Aorta (tissue), 5 donors: ENCODE data around the gene DIAPH2. TPM values are rescaled to one million over a fixed set of nuclear protein-coding genes. Genes with fewer than 3 reads are reported as not detected.

Source experiments
- ATAC-seq: fragments of 200-7000 bp; cut with Tn5 transposase; one replicate; pipeline ENCODE4 v1.9.1; 2022; ENCODE audit warnings: moderate library complexity; ENCODE audit not compliant: low FRiP score
- DNase-seq, 2 donors: peaks; one replicate each; pipeline ENCODE4 v3.0.0-alpha.2; 2020
- H3K27ac ChIP-seq, 2 donors: one replicate each; pipeline ENCODE4 v1.5.1; 2013; ENCODE audit warnings: low read length in 2 of 2, mild to moderate bottlenecking in 2 of 2, moderate library complexity in 2 of 2, control low read depth in 1 of 2, inconsistent platforms in 1 of 2, low read depth in 1 of 2
- H3K27me3 ChIP-seq, 2 donors: one replicate each; pipeline ENCODE4 v1.6.1; 2013; ENCODE audit warnings: control low read depth in 1 of 2, low read length in 1 of 2, mild to moderate bottlenecking in 1 of 2, moderate library complexity in 1 of 2; ENCODE audit not compliant: insufficient read depth in 2 of 2, control insufficient read depth in 1 of 2
- H3K36me3 ChIP-seq, 2 donors: one replicate each; pipeline ENCODE4 v1.6.1; 2013; ENCODE audit warnings: control low read depth in 1 of 2, low read length in 1 of 2, mild to moderate bottlenecking in 1 of 2; ENCODE audit not compliant: insufficient read depth in 2 of 2, control insufficient read depth in 1 of 2
- H3K4me1 ChIP-seq, 2 donors: one replicate each; pipeline ENCODE4 v1.6.1; 2013; ENCODE audit warnings: low read length in 2 of 2, control low read depth in 1 of 2, mild to moderate bottlenecking in 1 of 2, moderate library complexity in 1 of 2; ENCODE audit not compliant: insufficient read depth in 2 of 2, control insufficient read depth in 1 of 2
- H3K4me3 ChIP-seq, 2 donors: one replicate each; pipeline ENCODE4 v1.5.1; 2013; ENCODE audit warnings: low read length in 2 of 2, control low read depth in 1 of 2, mild to moderate bottlenecking in 1 of 2
- H3K9me3 ChIP-seq: one replicate; pipeline ENCODE4 v1.6.1; 2013; ENCODE audit warnings: mild to moderate bottlenecking, low read length; ENCODE audit not compliant: control insufficient read depth
- WGBS, 2 donors: extraction: QIAGEN DNeasy Blood & Tissue Kit; methylation state at CpG; one replicate each; pipeline ENCODE4 v1.1.7; 2013; 5-methylcytosine and 5-hydroxymethylcytosine counted together
- intact Hi-C, 2 donors: fragments of 100-400 bp; cut with DNase I; formaldehyde crosslinking; loops; one replicate each; pipeline versions ENCODE4 v1.14.2 to v1.15.0; 2022
- polyA plus RNA-seq, 2 donors: library from polyadenylated mRNA; stranded (reverse); fragments of 200-250 nt; gene quantifications; one replicate each; pipeline ENCODE4 v1.2.3, GENCODE V29; 2013
- total RNA-seq, 2 donors: library from RNA; stranded (reverse); fragmentation: NEBNext Ultra II Directional; extraction: Animal tissue kit (Norgen Biotek cat#: 25700); gene quantifications; one replicate each; pipeline ENCODE4 v1.2.1, GENCODE V29; 2021
- donor health status: healthy with polysubstance abuse.
- donor health status: Bipolar disorder and iron deficiency.
- donor health status: DM: no; HTN: no; CAD: no.
- donor health status: DM: no; HTN: no; CAD: no.
- donor health status: DM: yes; HTN: yes; CAD: no.

The DIAPH2 gene
- total and polyA plus RNA-seq, 4 donors = 6.5 to 48.4 (median 29.9) TPM

DNA sequence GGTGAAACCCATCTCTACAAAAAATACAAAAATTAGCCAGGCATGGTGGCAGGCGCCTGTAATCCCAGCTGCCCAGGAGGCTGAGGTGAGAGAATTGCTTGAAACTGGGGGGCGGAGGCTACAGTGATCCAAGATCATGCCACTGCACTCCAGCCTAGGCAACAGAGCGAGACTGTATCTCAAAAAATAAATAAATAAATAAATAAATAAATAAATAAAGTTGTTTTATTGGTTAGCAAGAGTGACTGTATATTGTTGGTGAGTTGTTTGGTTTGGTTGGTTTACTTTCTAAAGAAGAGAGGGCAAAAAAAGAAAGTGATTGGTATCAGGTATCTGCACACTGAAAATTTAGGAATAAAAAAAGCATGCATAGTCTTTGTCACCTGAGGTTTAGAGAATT is 700.0 kb downstream of the DIAPH2 start:
- no peaks in the 10 kb centered on the region for H3K36me3 ChIP-seq
- H3K27ac ChIP-seq = no peak overlapping the region
- DNase-seq (no peak), ATAC-seq (no peak)
- WGBS, 2 donors = 91 to 99% methylated on average over 3 of the region's 3 CpGs
- no peak overlapping the region for H3K4me3 ChIP-seq
- intact Hi-C loops = no loop called here
- H3K27me3 ChIP-seq = no peaks in the 10 kb centered on the region
- no peaks in the 10 kb centered on the region for H3K4me1 ChIP-seq
- H3K9me3 ChIP-seq = no peaks in the 10 kb centered on the region

DNA sequence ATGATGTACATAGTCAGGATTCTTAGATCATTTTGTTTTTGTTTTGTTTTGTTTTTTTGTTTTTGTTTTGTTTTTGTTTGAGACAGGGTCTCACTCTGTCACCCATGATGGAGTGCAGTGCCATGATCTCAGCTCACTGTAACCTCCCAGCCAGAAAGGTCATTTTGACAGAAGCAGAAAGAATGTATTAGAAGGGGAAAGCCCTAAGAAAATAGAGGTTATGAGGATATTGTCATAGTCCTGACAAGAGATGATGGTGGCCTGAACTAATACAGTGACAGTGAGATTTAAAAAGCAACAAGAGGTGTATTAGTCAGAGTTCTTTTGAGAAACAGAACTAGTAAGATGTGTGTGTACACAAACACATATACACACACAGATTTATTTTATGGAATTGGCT is 702.4 kb downstream of the DIAPH2 start:
- intact Hi-C loops = no loop called here
- Histone ChIP-seq H3K4me3 (no peak overlapping the region), H3K27ac (no peak overlapping the region), H3K4me1 (no peaks in the 10 kb centered on the region), H3K36me3 (no peaks in the 10 kb centered on the region), H3K27me3 (no peaks in the 10 kb centered on the region), H3K9me3 (no peaks in the 10 kb centered on the region)
- no peak for DNase-seq
- ATAC-seq = no peak

DNA sequence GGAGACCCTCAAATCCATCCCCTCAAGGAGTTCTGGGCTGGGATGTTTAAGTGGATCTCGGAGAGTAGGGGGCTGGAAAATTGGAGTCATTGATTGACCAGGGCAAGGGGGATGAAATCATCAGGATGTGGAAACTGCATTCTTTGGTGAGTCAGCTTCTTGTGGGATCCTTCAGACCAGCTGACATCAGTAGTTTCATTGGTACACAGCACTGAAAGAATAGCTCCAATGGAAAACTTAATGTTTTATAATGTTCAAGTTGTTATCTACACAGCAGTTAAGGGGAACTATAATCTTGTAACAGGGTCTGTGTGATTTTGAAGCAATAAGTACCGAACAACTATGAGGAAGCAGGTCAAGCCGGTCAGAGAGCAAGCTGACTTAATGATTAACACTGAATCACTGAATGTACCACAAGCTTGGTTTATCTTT is 705.1 kb downstream of the DIAPH2 start:
- DNase-seq = no peak
- Histone ChIP-seq H3K36me3 (no peaks in the 10 kb centered on the region), H3K27me3 (no peaks in the 10 kb centered on the region), H3K27ac (no peak overlapping the region), H3K4me1 (no peaks in the 10 kb centered on the region), H3K9me3 (no peaks in the 10 kb centered on the region), H3K4me3 (no peak overlapping the region)
- intact Hi-C loops = no loop called here
- ATAC-seq = no peak
- WGBS, 2 donors = 76 to 93% methylated on average over 3 of the region's 3 CpGs

GRCh38 chrX:97397371-97397770 is 712.7 kb downstream of the DIAPH2 start:
- intact Hi-C loops = no loop called here
- Histone ChIP-seq H3K4me3 (no peak overlapping the region), H3K4me1 (no peaks in the 10 kb centered on the region), H3K27ac (no peak overlapping the region), H3K36me3 (no peaks in the 10 kb centered on the region), H3K9me3 (no peaks in the 10 kb centered on the region), H3K27me3 (no peaks in the 10 kb centered on the region)
- 86 to 90% methylated on average over 3 of the region's 3 CpGs for WGBS, 2 donors
- DNase-seq (no peak), ATAC-seq (no peak)

DNA sequence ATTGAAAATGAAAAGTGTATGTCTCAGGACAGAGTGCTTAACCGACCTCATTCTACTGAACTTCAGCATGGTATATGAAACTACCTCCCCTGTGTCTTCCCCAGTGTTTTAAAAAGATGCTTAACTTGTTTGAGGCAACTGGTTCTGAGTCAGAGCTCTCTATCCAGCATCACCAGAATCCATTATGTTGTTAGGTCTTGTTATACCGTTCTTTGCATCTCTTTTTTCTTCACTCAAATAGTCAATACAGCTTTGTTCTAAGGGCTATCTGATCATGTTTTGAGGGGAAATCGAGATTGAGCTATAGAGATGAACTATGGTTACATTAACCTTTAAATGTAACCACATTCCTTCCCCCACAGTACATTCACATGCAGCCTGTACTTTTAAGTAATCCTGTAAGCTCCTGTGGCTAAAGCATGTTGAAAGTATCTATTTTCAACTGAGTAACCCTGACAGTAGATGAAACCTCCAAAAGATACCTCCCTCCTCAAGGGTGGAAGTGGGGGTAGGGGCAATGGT is 713.4 kb downstream of the DIAPH2 start:
- WGBS, 2 donors = 55 to 70% methylated on average over 3 of the region's 3 CpGs
- no peak overlapping the region for H3K27ac ChIP-seq
- intact Hi-C loops = no loop called here
- DNase-seq (no peak), ATAC-seq (no peak)
- no peak overlapping the region for H3K4me3 ChIP-seq
- no peaks in the 10 kb centered on the region for H3K4me1 ChIP-seq
- no peaks in the 10 kb centered on the region for H3K27me3 ChIP-seq
- H3K9me3 ChIP-seq = no peaks in the 10 kb centered on the region
- no peaks in the 10 kb centered on the region for H3K36me3 ChIP-seq

DNA sequence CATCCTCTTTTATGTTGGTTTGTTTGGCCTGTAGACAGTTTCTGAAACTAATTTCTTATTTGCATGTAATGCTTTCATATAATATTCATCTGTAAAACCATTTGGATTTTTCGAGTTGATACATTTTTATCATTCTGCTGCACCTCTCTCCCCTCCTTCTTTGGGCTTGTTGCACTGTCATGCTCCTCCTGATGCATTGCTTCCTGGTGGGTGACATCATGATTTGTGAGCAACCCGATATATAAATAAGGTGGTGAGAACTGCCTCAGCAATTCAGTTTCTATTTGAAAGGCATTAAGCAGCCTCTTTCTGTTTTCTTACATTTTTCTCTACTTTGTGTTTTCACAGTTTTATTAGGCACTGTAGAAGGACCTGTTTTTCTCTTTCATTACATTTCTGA is 714.8 kb downstream of the DIAPH2 start:
- no peak for ATAC-seq
- H3K27me3 ChIP-seq = no peaks in the 10 kb centered on the region
- 28 to 29% methylated on average over 2 of the region's 2 CpGs for WGBS, 2 donors
- no peaks in the 10 kb centered on the region for H3K4me1 ChIP-seq
- H3K36me3 ChIP-seq = no peaks in the 10 kb centered on the region
- H3K9me3 ChIP-seq = no peaks in the 10 kb centered on the region
- H3K4me3 ChIP-seq = no peak overlapping the region
- no peak overlapping the region for H3K27ac ChIP-seq
- DNase-seq = no peak
- intact Hi-C loops = no loop called here

- no peak for DNase-seq
- Histone ChIP-seq H3K27ac (no peak overlapping the region), H3K36me3 (no peaks in the 10 kb centered on the region), H3K9me3 (no peaks in the 10 kb centered on the region), H3K4me3 (no peak overlapping the region), H3K4me1 (no peaks in the 10 kb centered on the region), H3K27me3 (no peaks in the 10 kb centered on the region)
- ATAC-seq = no peak
- intact Hi-C loops = no loop called here
These were observed 715.9 kb downstream of the DIAPH2 start for GRCh38 chrX:97400492-97400891.

- no peaks in the 10 kb centered on the region for H3K27me3 ChIP-seq
- ATAC-seq (no peak), DNase-seq (no peak)
- no peaks in the 10 kb centered on the region for H3K9me3 ChIP-seq
- no peak overlapping the region for H3K4me3 ChIP-seq
- H3K4me1 ChIP-seq = no peaks in the 10 kb centered on the region
- H3K36me3 ChIP-seq = no peaks in the 10 kb centered on the region
- WGBS, 2 donors = 56 to 80% methylated on average over 2 of the region's 2 CpGs
- intact Hi-C loops = no loop called here
- H3K27ac ChIP-seq = no peak overlapping the region
These were observed 716.5 kb downstream of the DIAPH2 start for GRCh38 chrX:97401154-97401553.

DNA sequence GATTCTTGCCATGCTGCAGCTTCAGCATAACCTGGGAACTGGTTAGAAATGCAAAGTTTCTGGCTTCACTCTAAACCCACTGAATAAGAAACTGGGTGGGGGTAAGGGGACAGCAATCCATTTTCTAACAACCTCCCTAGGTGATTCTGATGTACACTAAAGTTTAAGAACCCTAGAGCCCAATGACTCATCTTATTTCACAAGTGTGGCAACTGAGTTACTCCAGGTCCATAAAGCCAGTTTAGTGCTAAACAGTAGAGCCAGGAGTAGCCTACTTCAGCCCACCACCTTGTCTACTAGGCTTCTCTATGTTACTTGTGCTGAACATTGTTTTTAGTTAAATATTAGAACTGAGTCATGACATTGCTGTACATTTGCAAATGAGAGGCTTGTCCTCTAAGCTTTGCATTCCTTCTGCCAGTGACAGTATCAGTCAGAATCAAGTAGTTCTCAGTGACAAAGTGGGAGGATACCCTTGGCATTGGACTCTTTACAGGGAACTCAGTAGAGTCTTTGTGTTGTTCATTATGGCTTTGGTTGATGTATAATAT is 717.0 kb downstream of the DIAPH2 start:
- ATAC-seq (no peak), DNase-seq (no peak)
- Histone ChIP-seq H3K27me3 (no peaks in the 10 kb centered on the region), H3K4me3 (no peak overlapping the region), H3K4me1 (no peaks in the 10 kb centered on the region), H3K9me3 (no peaks in the 10 kb centered on the region), H3K27ac (no peak overlapping the region), H3K36me3 (no peaks in the 10 kb centered on the region)
- intact Hi-C loops = no loop called here
